Measurements from ENCODE around the gene FSCN2.
A peak's percentile ranks its signal among the peaks of the same experiment; 100 is the strongest.

FSCN2 gene

GRCh38 chr17:81536299-81537290 lies 8.4 kb downstream of the FSCN2 start:
- in situ Hi-C loops (cut with HindIII; ENCODE audit: low pct_unique_long_range_greater_than_20kb, low sequenced_read_pairs) = no loop called here
- no peak for TF ChIP-seq JUND (IDR thresholded peaks at IDR 0.05; ENCODE audit: low read depth)
- no peak for DNase-seq (ENCODE audit: low read depth in 1 of 2, low spot score in 1 of 2)

DNA sequence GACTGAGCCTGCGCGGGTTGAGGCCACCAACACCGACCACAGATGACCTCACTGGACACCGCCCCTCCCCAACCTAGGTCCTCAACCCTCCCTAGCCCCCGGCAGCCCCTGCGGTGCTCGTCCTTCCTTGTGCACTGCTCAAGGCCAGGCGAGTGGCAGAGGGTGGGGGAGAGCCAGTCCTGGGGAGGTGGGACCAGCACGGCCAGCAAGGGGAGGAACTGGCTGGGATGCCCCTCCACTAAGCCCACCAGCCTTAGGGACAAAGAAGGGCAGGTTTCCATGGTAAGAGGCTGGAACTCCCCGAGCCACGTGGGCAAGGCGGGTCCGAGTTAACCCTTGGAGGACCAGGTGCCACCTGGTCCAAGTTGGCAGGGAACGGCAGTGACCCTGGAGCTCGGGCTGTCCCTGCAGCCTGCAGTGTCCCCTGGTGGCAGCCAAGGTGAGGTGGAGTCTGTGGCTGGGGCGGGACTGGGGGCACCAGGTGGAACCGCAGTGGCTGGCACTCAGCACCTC lies 9.2 kb downstream of the FSCN2 start:
- in situ Hi-C loops (cut with HindIII; ENCODE audit: low pct_unique_long_range_greater_than_20kb, low sequenced_read_pairs) = no loop called here
- DNase-seq (ENCODE audit: low read depth in 1 of 2, low spot score in 1 of 2) = peak; percentile 53 to 64
- TF ChIP-seq JUND (IDR thresholded peaks at IDR 0.05; ENCODE audit: low read depth) = no peak

DNA sequence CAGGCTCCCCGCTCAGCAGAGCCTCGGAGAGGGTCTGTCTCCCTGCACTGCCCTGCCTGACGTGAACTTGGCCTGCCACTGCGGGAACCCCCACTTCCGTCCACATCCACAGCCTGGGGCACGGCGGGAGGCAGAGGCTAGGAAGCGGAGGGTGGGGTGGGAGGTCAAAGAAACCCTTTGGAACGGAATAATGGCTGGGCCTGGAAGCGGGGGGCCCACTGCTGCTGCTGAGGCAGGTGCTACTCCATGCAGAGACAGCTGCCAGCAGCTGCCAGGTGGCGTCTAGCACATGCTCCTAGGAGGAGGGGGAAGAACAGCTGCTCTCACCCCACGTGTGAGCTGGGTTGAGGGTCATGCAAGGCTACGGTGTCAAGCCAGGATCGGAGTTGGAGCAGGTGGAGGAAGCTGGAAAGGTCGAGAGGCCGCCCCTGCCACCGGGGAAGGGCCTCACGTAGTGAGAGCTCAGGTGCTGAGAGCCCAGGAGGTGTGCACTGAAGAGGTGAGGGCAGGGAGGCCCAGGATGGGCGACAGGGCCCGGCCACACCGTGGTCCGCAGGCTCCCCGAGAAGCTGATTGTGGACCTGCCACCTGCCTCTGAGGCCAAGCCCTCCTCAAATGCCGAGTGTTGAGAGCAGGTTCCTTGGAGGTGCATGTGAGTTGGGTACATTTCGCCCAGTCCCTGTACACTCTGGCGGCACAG lies 9.8 kb downstream of the FSCN2 start:
- no peak for TF ChIP-seq JUND (IDR thresholded peaks at IDR 0.05; ENCODE audit: low read depth)
- in situ Hi-C loops (cut with HindIII; ENCODE audit: low pct_unique_long_range_greater_than_20kb, low sequenced_read_pairs) = no loop called here
- DNase-seq (ENCODE audit: low read depth in 1 of 2, low spot score in 1 of 2) = no peak

- no peak for TF ChIP-seq JUND (IDR thresholded peaks at IDR 0.05; ENCODE audit: low read depth)
- no peak for DNase-seq (ENCODE audit: low read depth in 1 of 2, low spot score in 1 of 2)
- in situ Hi-C loops (cut with HindIII; ENCODE audit: low pct_unique_long_range_greater_than_20kb, low sequenced_read_pairs) = no loop called here
Measured at GRCh38 chr17:81538651-81539570, 10.7 kb downstream of the FSCN2 start.

- in situ Hi-C loops (cut with HindIII; ENCODE audit: low pct_unique_long_range_greater_than_20kb, low sequenced_read_pairs) = no loop called here
- TF ChIP-seq JUND (IDR thresholded peaks at IDR 0.05; ENCODE audit: low read depth) = no peak
- no peak for DNase-seq (ENCODE audit: low read depth in 1 of 2, low spot score in 1 of 2)
Measured at GRCh38 chr17:81539571-81539900, 11.4 kb downstream of the FSCN2 start.

DNA sequence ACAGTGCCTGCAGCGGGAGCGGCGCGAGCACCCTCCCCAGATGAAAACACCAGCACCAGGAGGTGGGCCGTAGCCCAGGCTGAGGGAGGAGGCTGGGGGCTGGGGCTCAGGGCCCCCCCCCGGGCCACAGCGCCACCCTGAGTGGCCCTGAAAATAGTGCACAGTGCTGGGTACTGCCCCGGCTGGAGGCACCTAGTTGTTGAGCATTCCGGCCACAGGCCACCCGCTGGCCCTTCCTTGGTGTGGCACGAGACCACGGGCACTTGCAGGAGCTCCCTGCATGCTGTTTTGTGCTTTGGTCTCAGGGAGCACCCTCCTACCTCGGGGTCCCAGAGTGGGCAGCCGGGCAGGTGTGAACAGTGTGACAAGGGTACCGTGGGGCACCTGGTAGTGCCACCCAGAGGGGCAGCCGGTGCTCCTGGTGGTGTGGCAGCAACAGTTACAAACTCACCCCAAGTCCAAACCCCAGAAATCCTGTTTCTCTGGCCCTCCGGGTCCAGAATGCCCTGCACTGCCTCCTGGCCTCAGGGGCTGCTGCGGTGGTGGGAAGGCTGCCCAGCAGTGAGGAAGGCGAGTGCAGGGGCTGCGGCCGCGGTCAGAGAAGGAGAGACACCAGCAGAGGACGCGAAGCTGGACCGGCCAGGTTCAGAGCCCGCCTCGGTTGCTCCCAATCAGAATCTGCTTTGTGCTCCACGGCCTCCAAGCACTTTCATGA lies 11.9 kb downstream of the FSCN2 start:
- in situ Hi-C loops (cut with HindIII; ENCODE audit: low pct_unique_long_range_greater_than_20kb, low sequenced_read_pairs) = no loop called here
- no peak for TF ChIP-seq JUND (IDR thresholded peaks at IDR 0.05; ENCODE audit: low read depth)
- DNase-seq (ENCODE audit: low read depth in 1 of 2, low spot score in 1 of 2) = no peak

DNA sequence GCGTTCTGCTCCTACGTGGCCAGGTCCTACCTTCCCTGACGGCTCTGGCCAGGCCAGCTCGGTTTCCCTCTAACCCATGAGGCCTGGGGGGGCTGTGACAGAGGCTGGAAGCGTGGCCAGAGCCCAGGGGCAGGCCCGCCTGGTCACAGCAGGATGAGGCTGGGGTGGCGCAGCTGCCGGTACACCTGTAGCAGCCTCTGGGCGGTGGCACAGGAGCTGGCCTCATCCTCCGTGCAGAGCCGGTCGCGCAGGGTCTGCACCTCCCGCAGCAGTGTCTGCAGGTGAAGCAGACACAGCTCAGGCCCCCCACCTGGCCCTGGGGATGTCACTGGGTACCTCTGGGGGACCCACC lies 12.5 kb downstream of the FSCN2 start:
- in situ Hi-C loops (cut with HindIII; ENCODE audit: low pct_unique_long_range_greater_than_20kb, low sequenced_read_pairs) = no loop called here
- no peak for DNase-seq (ENCODE audit: low read depth in 1 of 2, low spot score in 1 of 2)
- no peak for TF ChIP-seq JUND (IDR thresholded peaks at IDR 0.05; ENCODE audit: low read depth)

GRCh38 chr17:81541123-81541522 lies 12.9 kb downstream of the FSCN2 start:
- TF ChIP-seq JUND (IDR thresholded peaks at IDR 0.05; ENCODE audit: low read depth) = no peak
- no peak for DNase-seq (ENCODE audit: low read depth in 1 of 2, low spot score in 1 of 2)
- in situ Hi-C loops (cut with HindIII; ENCODE audit: low pct_unique_long_range_greater_than_20kb, low sequenced_read_pairs) = no loop called here

DNA sequence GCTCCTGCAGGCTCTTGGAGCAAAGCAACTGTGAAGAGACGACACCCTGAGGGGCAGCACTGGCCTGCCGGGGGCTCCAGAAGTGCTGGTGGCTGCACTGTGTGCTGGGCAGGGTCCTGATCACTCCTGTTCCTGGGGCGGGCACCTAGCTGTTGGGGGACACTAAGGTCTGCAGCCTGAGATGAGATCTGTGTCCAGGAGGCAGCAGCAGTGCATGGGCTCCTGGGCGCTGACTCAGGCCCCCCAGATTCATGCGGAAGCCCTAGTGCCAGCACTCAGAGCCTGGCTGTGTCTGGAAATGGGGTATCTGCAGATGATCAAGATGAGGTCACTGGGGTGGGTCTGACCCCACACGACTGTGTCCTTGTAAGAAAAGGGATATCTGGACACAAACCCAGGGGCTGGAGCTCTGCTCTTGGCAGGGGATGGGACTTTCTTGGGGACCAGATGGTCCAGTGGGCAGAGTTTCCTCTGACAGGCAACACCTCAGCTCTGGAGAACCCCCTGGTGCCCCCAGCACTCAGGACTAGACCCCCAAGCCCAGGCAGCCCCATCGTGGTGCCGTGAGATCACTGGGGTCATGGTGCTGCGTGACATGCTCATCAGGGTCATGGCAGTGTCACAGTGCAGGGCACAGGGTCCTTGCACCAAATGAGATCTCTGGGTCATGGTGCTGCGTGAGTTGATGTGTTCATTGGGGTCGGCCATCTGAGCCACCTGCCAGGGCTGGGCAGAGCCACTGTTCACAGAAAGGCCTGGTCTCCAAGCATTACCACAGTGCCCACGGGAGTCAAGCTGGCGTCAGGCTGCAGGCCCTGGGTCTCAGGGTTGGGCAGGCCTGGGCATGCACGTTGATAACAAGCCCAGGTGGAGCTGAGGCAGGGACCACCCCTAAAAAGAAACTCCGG lies 14.5 kb downstream of the FSCN2 start:
- TF ChIP-seq JUND (IDR thresholded peaks at IDR 0.05; ENCODE audit: low read depth) = no peak
- DNase-seq (ENCODE audit: low read depth in 1 of 2, low spot score in 1 of 2) = no peak
- in situ Hi-C loops (cut with HindIII; ENCODE audit: low pct_unique_long_range_greater_than_20kb, low sequenced_read_pairs) = no loop called here

DNA sequence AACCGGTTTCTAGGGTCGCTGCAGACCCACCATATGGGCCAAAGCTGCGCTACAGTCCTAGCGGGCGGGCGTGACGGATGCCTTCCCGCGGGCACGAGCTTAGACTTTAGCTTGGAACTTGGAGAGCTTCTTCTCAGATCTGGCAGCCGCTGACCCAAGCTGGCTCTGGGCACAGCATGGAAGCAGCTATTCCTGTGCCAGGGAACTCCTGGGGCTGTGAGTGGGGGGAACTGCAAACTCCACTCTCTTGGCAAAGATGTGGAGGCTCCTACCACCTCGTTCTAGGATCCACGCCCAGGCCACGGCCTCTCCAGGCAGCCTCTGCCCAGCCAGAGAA lies 15.1 kb downstream of the FSCN2 start:
- in situ Hi-C loops (cut with HindIII; ENCODE audit: low pct_unique_long_range_greater_than_20kb, low sequenced_read_pairs) = no loop called here
- no peak for DNase-seq (ENCODE audit: low read depth in 1 of 2, low spot score in 1 of 2)
- TF ChIP-seq JUND (IDR thresholded peaks at IDR 0.05; ENCODE audit: low read depth) = no peak

- no peak for TF ChIP-seq JUND (IDR thresholded peaks at IDR 0.05; ENCODE audit: low read depth)
- DNase-seq (ENCODE audit: low read depth in 1 of 2, low spot score in 1 of 2) = no peak
- in situ Hi-C loops (cut with HindIII; ENCODE audit: low pct_unique_long_range_greater_than_20kb, low sequenced_read_pairs) = no loop called here
Measured at GRCh38 chr17:81543756-81544155, 15.6 kb downstream of the FSCN2 start.
